DOHH2 (cell line): ENCODE results near the gene RBM15B.

Experiments
- H3F3A ChIP-seq: fragments of 200-600 bp; sonication (generic), shearing (Covaris generic); 2 replicates; pipeline ENCODE4 v1.6.0; 2016; ENCODE audit warnings: antibody characterized with exemption, mild to moderate bottlenecking; ENCODE audit not compliant: control insufficient read depth, insufficient read depth
- H3K27ac ChIP-seq: fragments of 200-600 bp; sonication (generic); 2 replicates; pipeline ENCODE4 v1.5.1; 2014; ENCODE audit warnings: low read depth, mild to moderate bottlenecking, low read length, moderate library complexity
- H3K27me3 ChIP-seq: fragments of 200-600 bp; sonication (generic); 2 replicates; pipeline ENCODE4 v1.6.1; 2014; ENCODE audit warnings: mild to moderate bottlenecking, low read length, mixed read lengths; ENCODE audit not compliant: control insufficient read depth
- H3K36me3 ChIP-seq: fragments of 200-600 bp; sonication (generic); 2 replicates; pipeline ENCODE4 v1.6.1; 2014; ENCODE audit warnings: mild to moderate bottlenecking, low read length, moderate library complexity, mixed read lengths; ENCODE audit not compliant: control insufficient read depth
- H3K4me1 ChIP-seq: fragments of 200-600 bp; sonication (generic); 2 replicates; pipeline ENCODE4 v1.6.1; 2014; ENCODE audit warnings: mild to moderate bottlenecking, low read length, mixed read lengths; ENCODE audit not compliant: control insufficient read depth
- H3K4me2 ChIP-seq: fragments of 200-600 bp; sonication (generic); 2 replicates; pipeline ENCODE4 v1.6.0; 2014; ENCODE audit warnings: mild to moderate bottlenecking, low read length, moderate library complexity
- H3K4me3 ChIP-seq: fragments of 200-600 bp; sonication (generic); 2 replicates; pipeline ENCODE4 v1.5.1; 2014; ENCODE audit warnings: mild to moderate bottlenecking, low read length, mixed read lengths
- H3K79me2 ChIP-seq: fragments of 200-600 bp; sonication (generic); 2 replicates; pipeline ENCODE4 v1.6.1; 2014; ENCODE audit warnings: mild to moderate bottlenecking, low read length, mixed read lengths; ENCODE audit not compliant: control insufficient read depth
- H3K9me2 ChIP-seq: fragments of 200-600 bp; sonication (generic); replicated peaks from 2 replicates; pipeline ENCODE4 v1.6.1; 2014; ENCODE audit warnings: mild to moderate bottlenecking, low read length, mixed read lengths; ENCODE audit not compliant: control insufficient read depth
- H3K9me3 ChIP-seq: fragments of 200-600 bp; sonication (generic); 2 replicates; pipeline ENCODE4 v1.6.1; 2014; ENCODE audit warnings: antibody characterized with exemption, low read length, mixed read lengths; ENCODE audit not compliant: control insufficient read depth, insufficient read depth
- H4K20me1 ChIP-seq: fragments of 200-600 bp; sonication (generic); 2 replicates; pipeline ENCODE4 v1.6.0; 2014; ENCODE audit warnings: low read depth, mild to moderate bottlenecking, antibody characterized with exemption, low read length, moderate library complexity; ENCODE audit not compliant: control insufficient read depth, insufficient read depth
- CTCF ChIP-seq: fragments of 200-600 bp; sonication (generic); IDR thresholded peaks from one replicate; pipeline ENCODE4 v1.5.1; 2014; ENCODE audit warnings: antibody characterized with exemption, mild to moderate bottlenecking, low read depth, low read length; ENCODE audit not compliant: poor library complexity, severe bottlenecking
- EZH2phosphoT487 ChIP-seq: fragments of 200-600 bp; sonication (generic); IDR thresholded peaks from 2 replicates; pipeline ENCODE4 v1.6.1; 2017; ENCODE audit warnings: borderline replicate concordance, mild to moderate bottlenecking, antibody characterized with exemption, low read length, moderate library complexity, mixed read lengths

The RBM15B gene

GRCh38 chr3:51391566-51392354, 675 bp downstream of the RBM15B start:
- H3K9me2 ChIP-seq, result no peaks in the 10 kb centered on the region
- H3K4me3 ChIP-seq, result peak overlapping the region; percentile 88
- H3K9me3 ChIP-seq, result no peaks in the 10 kb centered on the region
- H3K27me3 ChIP-seq, result no peaks in the 10 kb centered on the region
- peaks cover 91% of the 10 kb centered on the region for H3K36me3 ChIP-seq
- H3K4me1 ChIP-seq, result peaks cover 67% of the 10 kb centered on the region
- peaks cover 92% of the 10 kb centered on the region for H3K79me2 ChIP-seq
- peak overlapping the region; percentile 80 for H3K4me2 ChIP-seq
- H3K27ac ChIP-seq, result peak overlapping the region; percentile 43
- TF ChIP-seq CTCF, result no peak
- TF ChIP-seq EZH2phosphoT487, result no peak
- H3F3A ChIP-seq, result peaks cover 34% of the 10 kb centered on the region
- H4K20me1 ChIP-seq, result peaks cover 16% of the 10 kb centered on the region

- H3F3A ChIP-seq, result peaks cover 35% of the 10 kb centered on the region
- TF ChIP-seq CTCF, result no peak
- peaks cover 91% of the 10 kb centered on the region for H3K79me2 ChIP-seq
- H3K4me2 ChIP-seq, result peak overlapping the region; percentile 80
- peaks cover 92% of the 10 kb centered on the region for H3K36me3 ChIP-seq
- no peak overlapping the region for H3K27ac ChIP-seq
- H3K9me3 ChIP-seq, result no peaks in the 10 kb centered on the region
- H3K4me1 ChIP-seq, result peaks cover 59% of the 10 kb centered on the region
- H3K4me3 ChIP-seq, result peak overlapping the region; percentile 88
- no peaks in the 10 kb centered on the region for H3K27me3 ChIP-seq
- peaks cover 16% of the 10 kb centered on the region for H4K20me1 ChIP-seq
- no peaks in the 10 kb centered on the region for H3K9me2 ChIP-seq
These were observed 1.5 kb downstream of the RBM15B start for GRCh38 chr3:51392355-51393133.

GRCh38 chr3:51393134-51393495, 2.0 kb downstream of the RBM15B start:
- peak overlapping the region; percentile 80 for H3K4me2 ChIP-seq

More at GRCh38 chr3:51393134-51393495, 2.0 kb downstream of the RBM15B start:
- H3K9me3 ChIP-seq, result no peaks in the 10 kb centered on the region
- H3K27me3 ChIP-seq, result no peaks in the 10 kb centered on the region
- no peaks in the 10 kb centered on the region for H3K9me2 ChIP-seq
- peaks cover 54% of the 10 kb centered on the region for H3K4me1 ChIP-seq
- H4K20me1 ChIP-seq, result peaks cover 16% of the 10 kb centered on the region
- TF ChIP-seq EZH2phosphoT487 (no peak), CTCF (no peak)
- H3K4me3 ChIP-seq, result peak overlapping the region; percentile 88; the same call in 1 of the 2 replicates
- peaks cover 88% of the 10 kb centered on the region for H3K36me3 ChIP-seq
- H3F3A ChIP-seq, result peaks cover 35% of the 10 kb centered on the region
- H3K27ac ChIP-seq, result no peak overlapping the region
- H3K79me2 ChIP-seq, result peaks cover 85% of the 10 kb centered on the region
